A172 (cell line): ENCODE measurements around the gene RBM3. TPM values are rescaled to one million over a fixed set of nuclear protein-coding genes. Genes with fewer than 3 reads are reported as not detected.
"Not testable (repeated sequence)": the region's sequence is repeated elsewhere in the genome, so short reads cannot be mapped to it uniquely, and the experiment has no call there.

ENCODE experiments used
- DNase-seq: peaks from one replicate; pipeline ENCODE4 v3.0.0-alpha.2; 2015; ENCODE audit warnings: low spot score
- total RNA-seq: library from RNA; depleted of rRNA; stranded (reverse); fragments of >200 nt; shearing (Covaris generic); gene quantifications from 2 replicates; pipeline ENCODE4 v1.2.3, GENCODE V29; 2014; rRNA removed

The RBM3 gene
- total RNA-seq = 126 and 142 TPM in 2 replicates

GRCh38 chrX:48574270-48575266, at the start of gene RBM3:
TSS of gene RBM3 (plus strand) at chrX:48574484. CDS start at chrX:48575181, 697 bp downstream.
- peak; percentile 91 for DNase-seq

GRCh38 chrX:48525853-48526252, 48.4 kb upstream of the RBM3 start:
- DNase-seq = peak; percentile 21

DNA sequence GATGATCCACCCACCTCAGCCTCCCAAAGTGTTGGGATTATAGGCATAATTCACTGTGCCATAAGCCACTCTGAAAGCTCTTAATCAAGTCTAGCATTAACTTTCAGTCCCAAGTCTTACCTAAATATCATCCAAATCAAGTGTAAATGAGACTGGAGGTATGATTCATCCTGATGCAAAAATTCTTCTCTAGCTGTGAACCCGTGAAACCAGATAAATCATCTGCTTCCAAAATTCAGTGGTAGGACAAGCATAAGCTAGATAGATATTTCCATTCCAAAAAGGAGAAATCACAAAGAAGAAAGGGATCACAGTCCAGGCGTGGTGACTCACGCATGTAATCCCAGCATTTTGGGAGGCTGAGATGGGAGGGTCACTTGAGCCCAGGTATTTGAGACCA, 43.5 kb upstream of the RBM3 start:
- DNase-seq = peak; percentile 56

DNA sequence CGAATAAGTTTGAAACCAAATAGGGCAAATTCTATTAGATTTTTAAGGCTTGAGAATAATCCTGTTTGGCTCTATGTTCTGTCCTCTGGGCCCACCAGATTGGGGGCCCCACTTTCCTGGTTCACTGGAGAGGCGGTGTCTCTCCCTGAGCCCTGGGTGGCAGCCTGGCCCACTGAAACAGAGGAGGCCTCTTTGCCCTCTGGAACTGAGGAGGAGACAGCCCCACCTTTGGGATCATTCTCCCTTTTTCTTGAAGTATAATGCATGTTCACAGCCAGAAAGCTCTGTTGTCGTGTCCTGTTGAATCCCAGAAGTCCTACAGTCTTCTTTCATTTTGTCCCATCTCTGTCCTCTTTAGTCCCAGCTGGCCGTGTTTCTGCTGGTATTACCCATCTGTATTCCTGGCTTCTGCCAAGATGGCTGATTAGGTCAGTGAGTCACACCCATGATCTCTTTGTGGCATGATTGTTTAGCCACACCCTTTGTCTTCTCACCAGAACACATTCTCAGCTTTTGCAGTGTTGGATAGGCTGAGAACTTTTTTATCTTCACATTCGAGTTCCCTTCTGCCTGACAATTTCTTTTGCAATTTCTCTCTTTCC, 42.8 kb upstream of the RBM3 start:
- DNase-seq = peak; percentile 85

DNA sequence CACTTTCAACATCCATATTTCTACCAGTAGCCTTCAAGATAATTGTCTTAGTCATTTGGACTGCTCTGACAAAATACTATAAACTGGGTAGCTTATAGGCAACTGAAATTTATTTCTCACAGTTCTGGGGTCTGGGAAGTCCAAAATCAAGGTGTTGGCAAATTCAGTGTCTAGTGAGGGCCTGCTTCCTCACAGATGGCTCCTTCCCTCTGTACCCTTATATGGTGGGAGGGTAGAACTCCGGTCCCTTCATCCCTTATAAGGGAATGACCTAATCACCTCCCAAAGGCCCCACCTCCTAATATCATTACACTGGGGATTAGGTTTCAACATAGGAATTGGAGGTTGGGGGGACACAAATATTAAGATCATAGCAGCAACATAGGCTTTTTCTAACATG, 42.1 kb upstream of the RBM3 start:
- peak; percentile 8 for DNase-seq

- DNase-seq = no peak
Measured at GRCh38 chrX:48533165-48533564, 41.1 kb upstream of the RBM3 start.

DNA sequence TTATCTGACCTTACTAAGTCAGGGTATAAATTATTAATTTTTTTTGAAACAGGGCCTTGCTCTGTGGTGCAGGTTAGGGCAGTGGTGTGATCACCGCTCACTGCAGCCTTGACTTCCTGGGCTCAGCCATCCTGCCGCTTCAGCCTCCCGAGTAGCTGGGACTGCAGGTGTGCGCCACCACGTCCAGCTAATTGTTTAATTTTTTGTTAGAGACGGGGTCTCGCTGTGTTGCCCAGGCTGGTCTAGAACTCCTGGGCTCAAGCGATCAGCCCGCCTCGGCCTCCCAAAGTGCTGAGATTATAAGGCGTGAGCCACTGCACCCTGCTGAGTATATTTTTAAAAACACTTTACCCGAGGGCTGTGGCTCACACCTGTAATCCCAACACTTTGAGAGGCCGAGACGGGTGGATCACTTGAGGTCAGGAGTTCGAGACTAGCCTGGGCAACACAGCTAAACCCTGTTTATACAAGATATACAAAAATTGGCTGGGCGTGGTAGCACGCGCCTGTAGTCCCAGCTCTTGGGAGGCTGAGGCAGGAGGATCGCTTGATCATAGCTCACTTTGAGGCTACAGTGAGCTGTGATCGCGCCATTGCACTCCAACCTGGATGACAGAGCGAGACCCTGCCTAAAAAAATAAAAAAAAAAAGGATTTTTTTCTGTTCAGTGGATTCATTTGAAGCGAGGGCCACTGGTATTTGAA, 35.5 kb upstream of the RBM3 start:
- no peak for DNase-seq

DNA sequence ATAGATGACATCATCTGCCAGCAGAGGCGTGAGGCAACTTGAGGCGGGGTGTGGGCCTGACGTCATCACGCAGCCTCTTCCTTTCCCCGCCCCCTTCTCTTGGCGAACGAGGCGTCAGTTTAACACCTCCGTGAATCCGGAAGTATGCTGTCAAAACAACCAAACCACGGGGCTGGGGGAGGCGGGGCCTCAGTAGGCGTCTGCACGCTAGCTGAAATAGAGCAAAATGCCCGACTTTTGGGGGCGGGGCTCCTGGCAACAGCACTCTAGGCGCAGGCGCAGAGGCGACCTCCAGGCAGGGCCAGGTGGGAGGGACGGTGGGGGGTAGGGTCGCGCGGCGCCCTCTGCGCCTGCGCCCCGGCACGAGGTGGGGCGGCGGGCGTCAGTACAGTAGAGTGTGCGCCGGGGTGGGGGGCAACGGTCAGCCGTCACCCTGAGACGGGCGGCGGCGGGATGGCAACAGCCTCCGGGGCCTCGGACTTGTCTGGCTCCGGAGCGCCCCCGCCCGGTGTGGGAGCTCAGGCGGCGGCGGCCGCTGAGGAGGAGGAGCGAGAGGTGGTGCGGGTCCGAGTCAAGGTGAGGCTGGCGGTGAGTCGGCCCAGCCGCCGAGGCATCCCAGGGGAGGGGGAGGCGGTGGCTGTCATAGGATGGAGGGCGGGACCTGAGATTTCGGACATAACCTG, 34.8 kb upstream of the RBM3 start, which contains the start of gene TBC1D25:
TBC1D25 (plus strand) TSS at position 370 of the 683 bp plus-strand sequence; CDS start at position 454, 84 bp downstream.
- DNase-seq = peak; percentile 96

GRCh38 chrX:48540028-48540375, 34.3 kb upstream of the RBM3 start:
- DNase-seq = peak; percentile 27

GRCh38 chrX:48540480-48540879, 33.8 kb upstream of the RBM3 start:
- no peak for DNase-seq

DNA sequence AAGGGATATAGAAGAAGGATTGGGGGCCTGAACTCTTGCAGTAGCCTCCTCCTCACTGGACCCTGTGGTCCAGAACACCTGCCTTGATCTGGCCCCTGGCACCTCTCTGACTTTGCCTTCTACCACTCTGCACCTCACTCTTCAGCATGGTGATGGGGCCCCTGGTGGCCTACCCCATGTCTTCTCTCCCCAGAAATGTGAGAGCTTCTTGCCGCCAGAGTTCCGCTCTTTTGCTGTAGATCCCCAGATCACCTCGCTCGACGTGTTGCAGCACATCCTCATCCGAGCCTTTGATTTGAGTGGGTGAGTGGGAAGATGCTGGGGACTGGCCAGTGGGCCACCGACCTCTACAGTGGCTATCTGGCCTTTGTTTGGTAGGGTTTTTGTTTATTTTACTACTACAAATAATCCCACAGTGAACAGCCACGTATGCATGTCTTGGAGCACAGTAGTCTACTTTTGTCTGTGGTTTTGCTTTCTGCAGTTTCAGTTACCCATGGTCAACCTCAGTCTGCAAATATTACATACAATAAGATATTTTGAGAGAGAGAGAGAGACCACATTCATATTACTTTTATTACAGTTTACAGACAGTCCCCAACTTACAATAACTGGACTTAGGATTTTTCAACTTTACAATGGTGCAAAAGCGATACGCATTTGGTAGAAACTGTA, 33.0 kb upstream of the RBM3 start:
- no peak for DNase-seq

DNA sequence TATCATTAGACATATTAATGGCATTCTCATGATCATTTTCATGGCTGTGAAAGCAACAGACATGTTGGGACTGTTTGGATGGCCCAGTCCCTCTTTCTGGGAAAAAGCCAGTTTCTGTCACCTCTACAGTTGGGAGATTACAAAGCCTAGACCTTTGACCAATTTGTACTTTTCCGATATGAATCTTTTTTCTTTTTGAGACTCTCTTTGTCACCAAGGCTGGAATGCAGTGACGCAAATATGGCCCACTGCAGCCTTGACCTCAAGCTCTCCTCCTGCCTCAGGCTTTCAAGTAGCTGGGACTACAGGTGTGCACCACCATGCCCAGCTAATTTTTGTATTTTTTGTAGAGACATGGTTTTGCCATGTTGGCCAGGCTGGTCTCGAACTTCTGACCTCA, 25.4 kb upstream of the RBM3 start:
- DNase-seq = no peak

DNA sequence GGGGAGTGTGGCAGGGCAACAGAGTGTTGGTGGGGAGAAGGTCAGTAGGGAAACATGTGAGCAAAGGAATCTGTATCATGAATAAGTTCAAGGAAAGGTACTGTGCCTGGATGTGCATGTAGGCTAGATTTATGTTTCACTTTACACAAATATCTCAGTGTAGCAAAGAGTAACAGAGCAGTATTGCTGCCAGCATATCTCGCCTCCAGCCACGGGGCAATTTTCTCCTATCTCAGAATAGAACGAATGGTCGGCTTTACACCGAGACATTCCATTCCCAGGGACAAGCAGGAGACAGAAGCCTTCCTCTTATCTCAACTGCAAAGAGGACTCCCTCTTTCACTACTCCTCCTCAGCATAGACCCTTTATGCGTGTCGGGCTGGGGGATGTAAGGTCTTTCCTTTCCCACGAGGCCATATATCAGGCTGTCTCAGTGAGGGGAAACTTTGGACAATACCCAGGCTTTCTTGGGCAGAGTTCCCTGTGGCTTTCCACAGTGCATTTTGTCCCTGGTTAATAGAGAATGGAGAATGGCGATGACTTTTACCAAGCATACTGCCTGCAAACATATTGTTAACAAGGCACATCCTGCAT, 18.5 kb upstream of the RBM3 start:
- DNase-seq = not testable (repeated sequence)

DNA sequence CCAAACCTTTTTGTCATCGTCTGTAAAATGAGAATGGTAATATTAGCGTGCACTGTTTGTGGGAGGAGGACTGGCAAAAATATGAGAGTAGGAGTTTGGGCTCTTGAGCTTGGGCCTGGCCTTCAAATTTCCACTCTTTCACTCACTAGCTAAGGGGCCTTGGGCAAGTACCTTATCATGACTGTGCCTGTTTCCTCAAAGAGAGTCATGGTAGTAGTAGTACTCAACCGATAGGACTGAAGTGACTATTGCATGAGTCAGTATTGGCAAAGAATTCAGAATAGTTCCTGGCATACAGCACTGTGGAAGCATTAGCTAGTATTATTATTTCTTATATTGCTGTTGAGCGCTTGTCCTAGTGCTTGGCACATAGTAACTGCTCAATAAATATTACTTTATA, 16.0 kb upstream of the RBM3 start:
- DNase-seq = peak; percentile 78

- DNase-seq = no peak
Measured at GRCh38 chrX:48559636-48560035, 14.6 kb upstream of the RBM3 start.

- DNase-seq = no peak
Measured at GRCh38 chrX:48560056-48560455, 14.2 kb upstream of the RBM3 start.

- no peak for DNase-seq
Measured at GRCh38 chrX:48560681-48561080, 13.6 kb upstream of the RBM3 start.

DNA sequence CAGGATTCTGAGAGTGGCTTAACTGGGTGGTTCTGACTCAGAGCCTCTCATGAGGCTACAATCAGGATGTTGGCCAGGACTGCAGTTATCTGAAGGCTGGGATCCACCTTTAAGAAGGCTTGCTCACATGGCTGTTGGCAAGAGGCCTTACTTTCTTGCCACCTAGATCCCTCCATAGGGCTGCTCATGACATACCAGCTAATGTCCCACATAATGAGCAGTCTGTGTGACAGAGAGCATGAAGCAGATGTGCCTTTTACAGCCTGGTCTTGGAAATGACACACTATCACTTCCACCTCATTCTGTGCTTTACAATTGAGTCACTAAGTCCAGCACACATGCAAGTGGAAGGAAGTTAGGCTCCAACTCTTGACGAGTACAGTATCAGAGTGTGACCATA, 4.3 kb upstream of the RBM3 start:
- DNase-seq = peak; percentile 39

- DNase-seq = no peak
Measured at GRCh38 chrX:48573690-48574269, 504 bp upstream of the RBM3 start.

GRCh38 chrX:48575642-48576041, 1.4 kb downstream of the RBM3 start:
- no peak for DNase-seq
